Esophagus squamous epithelium (tissue), 5 donors: ENCODE results near the gene OBSL1. TPM values are rescaled to one million over a fixed set of nuclear protein-coding genes. Genes with fewer than 3 reads are reported as not detected.

ENCODE experiments used
- DNase-seq: peaks from one replicate; lab custom pipeline; 2025; lab: John Stamatoyannopoulos, UW
- H3K27ac ChIP-seq, 4 donors: fragments of 200-600 bp; sonication (generic); one replicate each; pipeline ENCODE4 v1.5.1; 2016 to 2019; ENCODE audit warnings: mild to moderate bottlenecking in 1 of 4
- H3K27me3 ChIP-seq, 4 donors: fragments of 200-600 bp; sonication (generic); 1 replicate in 3 of 4; 2 replicates in 1 of 4; pipeline versions ENCODE4 v1.5.1 to v1.6.0; 2017 to 2021; ENCODE audit warnings: antibody characterized with exemption in 1 of 4
- H3K36me3 ChIP-seq, 3 donors: fragments of 200-600 bp; sonication (generic); one replicate each; pipeline ENCODE4 v1.5.1; 2016 to 2019
- H3K4me1 ChIP-seq, 3 donors: fragments of 200-600 bp; sonication (generic); one replicate each; pipeline ENCODE4 v1.5.1; 2017 to 2019
- H3K4me3 ChIP-seq, 4 donors: fragments of 200-600 bp; sonication (generic); 1 replicate in 3 of 4; 2 replicates in 1 of 4; pipeline ENCODE4 v1.5.1; 2016 to 2019; ENCODE audit warnings: mild to moderate bottlenecking in 2 of 4, moderate library complexity in 1 of 4
- H3K9me3 ChIP-seq, 3 donors: fragments of 200-600 bp; sonication (generic); one replicate each; pipeline ENCODE4 v1.5.1; 2016 to 2019
- CTCF ChIP-seq, 6 experiments: fragments of 450-650 bp in 4 of 6; fragments of 200-600 bp in 2 of 6; sonication (generic) in 2 of 6; IDR thresholded peaks; one replicate each; pipeline ENCODE4 v1.5.1; 2016 to 2019; ENCODE audit warnings: antibody characterized with exemption in 6 of 6, mild to moderate bottlenecking in 4 of 6, moderate library complexity in 4 of 6
- POLR2A ChIP-seq, 4 donors: fragments of 450-650 bp; IDR thresholded peaks; one replicate each; pipeline ENCODE4 v1.6.1; 2017; ENCODE audit warnings: antibody characterized with exemption in 4 of 4, mild to moderate bottlenecking in 4 of 4, moderate library complexity in 3 of 4
- WGBS, 2 donors: methylation state at CpG; one replicate each; pipeline ENCODE4 v1.1.5; 2018; 5-methylcytosine and 5-hydroxymethylcytosine counted together
- intact Hi-C: fragments of 100-400 bp; cut with DNase I; formaldehyde crosslinking; loops from one replicate; pipeline ENCODE4 v1.15.0; 2022
- total RNA-seq, 4 donors: library from RNA; depleted of rRNA; stranded (reverse); fragments of >200 nt; gene quantifications; one replicate each; pipeline ENCODE4 v1.1.0, GENCODE V29; 2016
- donor health status: DM: yes; HTN: yes; CAD: no.

The OBSL1 gene
- total RNA-seq, 4 donors from 2014 or later = 7.0 to 38.9 (median 16.0) TPM

- Histone ChIP-seq H3K27ac (no peak overlapping the region), H3K9me3 (no peaks in the 10 kb centered on the region), H3K4me1 (peaks cover 0 to 7% (median 0%) of the 10 kb centered on the region in 3 donors), H3K27me3 (peaks cover 0 to 82% (median 2%) of the 10 kb centered on the region in 4 donors), H3K36me3 (no peaks in the 10 kb centered on the region), H3K4me3 (no peak overlapping the region)
- DNase-seq = no peak
- TF ChIP-seq POLR2A (IDR thresholded peaks at IDR 0.05) (no peak), CTCF (IDR thresholded peaks at IDR 0.05) (no peak)
- intact Hi-C loops = loop anchor here (5.0 kb wide), 1 partner anchor 130 kb away; no protein-coding TSS in a partner anchor
- 45% methylated on average over 2 of the region's 8 CpGs; no CpG with 5 or more reads in 1 of the 2 donors for WGBS, 2 donors
Measured at GRCh38 chr2:219532378-219532649, 39.0 kb downstream of the OBSL1 start.

GRCh38 chr2:219531639-219532377 lies 39.5 kb downstream of the OBSL1 start:
- DNase-seq = no peak
- TF ChIP-seq POLR2A (IDR thresholded peaks at IDR 0.05) = no peak
- TF ChIP-seq CTCF (IDR thresholded peaks at IDR 0.05) = no peak
- H3K4me1 ChIP-seq = peaks cover 0 to 7% (median 0%) of the 10 kb centered on the region in 3 donors
- H3K9me3 ChIP-seq = no peaks in the 10 kb centered on the region
- no peak overlapping the region for H3K4me3 ChIP-seq
- peaks cover 0 to 83% (median 2%) of the 10 kb centered on the region in 4 donors for H3K27me3 ChIP-seq
- intact Hi-C loops = loop anchor here (5.0 kb wide), 1 partner anchor 130 kb away; no protein-coding TSS in a partner anchor
- H3K36me3 ChIP-seq = no peaks in the 10 kb centered on the region
- H3K27ac ChIP-seq = no peak overlapping the region
- 71% methylated on average over 13 of the region's 20 CpGs; no CpG with 5 or more reads in 1 of the 2 donors for WGBS, 2 donors

GRCh38 chr2:219530048-219530963 lies 41.0 kb downstream of the OBSL1 start:
- H3K27me3 ChIP-seq = peaks cover 0 to 88% (median 2%) of the 10 kb centered on the region in 4 donors
- TF ChIP-seq POLR2A (IDR thresholded peaks at IDR 0.05) (no peak), CTCF (IDR thresholded peaks at IDR 0.05) (peak; percentile 89 to 99 (median 97))
- H3K4me1 ChIP-seq = peaks cover 0 to 7% (median 0%) of the 10 kb centered on the region in 3 donors
- intact Hi-C loops = loop anchor here (5.0 kb wide), 1 partner anchor 128 kb away; no protein-coding TSS in a partner anchor
- H3K9me3 ChIP-seq = no peaks in the 10 kb centered on the region
- peak overlapping the region in 1 of 4 donors; percentile 3 for H3K4me3 ChIP-seq
- H3K27ac ChIP-seq = no peak overlapping the region
- H3K36me3 ChIP-seq = no peaks in the 10 kb centered on the region
- 16 to 29% methylated on average over 8 to 10 of the region's 21 CpGs for WGBS, 2 donors
- DNase-seq = peak; percentile 16

- peaks cover 0 to 99% (median 8%) of the 10 kb centered on the region in 4 donors for H3K27me3 ChIP-seq
- no peak overlapping the region for H3K27ac ChIP-seq
- no peaks in the 10 kb centered on the region for H3K36me3 ChIP-seq
- TF ChIP-seq CTCF (IDR thresholded peaks at IDR 0.05) = no peak
- no peak for TF ChIP-seq POLR2A (IDR thresholded peaks at IDR 0.05)
- WGBS, 2 donors = 44 to 52% methylated on average over 4 to 5 of the region's 5 CpGs
- peaks cover 5 to 19% (median 9%) of the 10 kb centered on the region in 3 donors for H3K4me1 ChIP-seq
- DNase-seq = no peak
- H3K9me3 ChIP-seq = no peaks in the 10 kb centered on the region
- no peak overlapping the region for H3K4me3 ChIP-seq
- intact Hi-C loops = no loop called here
Measured at GRCh38 chr2:219527472-219527871, 43.9 kb downstream of the OBSL1 start.
